Neural crest cell (in vitro differentiated cells): ENCODE measurements around the gene TAF4. TPM values are rescaled to one million over a fixed set of nuclear protein-coding genes. Genes with fewer than 3 reads are reported as not detected.

Experiments used
- DNase-seq: peaks from one replicate; pipeline ENCODE4 v3.0.0; 2021; ENCODE audit warnings: low read depth, mixed read lengths, low spot score
- H3K27ac Mint-ChIP-seq: one replicate; pipeline ENCODE4 v1.8.0; 2021; ENCODE audit warnings: mild to moderate bottlenecking, mixed read lengths; ENCODE audit not compliant: unreplicated experiment
- H3K27me3 Mint-ChIP-seq: 2 replicates; pipeline ENCODE4 v1.8.0; 2021; ENCODE audit warnings: low read depth, mild to moderate bottlenecking, mixed read lengths
- H3K36me3 Mint-ChIP-seq: 2 replicates; pipeline ENCODE4 v1.8.0; 2021; ENCODE audit warnings: low read depth, mild to moderate bottlenecking, mixed read lengths
- H3K4me1 Mint-ChIP-seq: 2 replicates; pipeline ENCODE4 v1.8.0; 2021; ENCODE audit warnings: mixed read lengths
- H3K4me3 Mint-ChIP-seq: one replicate; pipeline ENCODE4 v1.8.0; 2021; ENCODE audit warnings: mild to moderate bottlenecking, mixed read lengths
- H3K9me3 Mint-ChIP-seq: 2 replicates; pipeline ENCODE4 v1.8.0; 2021; ENCODE audit warnings: mixed read lengths
- CTCF ChIP-seq: fragments of 200-600 bp; sonication (generic); conservative IDR thresholded peaks from 2 replicates; pipeline ENCODE4 v1.5.0; 2021; ENCODE audit warnings: antibody characterized with exemption, mild to moderate bottlenecking
- total RNA-seq: library from RNA; stranded (reverse); gene quantifications from 2 replicates; pipeline ENCODE4 v1.2.1, GENCODE V29; 2021

The TAF4 gene
- total RNA-seq, 1 donor from 2014 or later: 33.6 TPM

GRCh38 chr20:62009869-62010445 lies 55.7 kb downstream of the TAF4 start:
- H3K36me3 Mint-ChIP-seq: peaks cover 5% of the 10 kb centered on the region
- no peak for TF ChIP-seq CTCF
- no peak overlapping the region for H3K4me3 Mint-ChIP-seq
- no peaks in the 10 kb centered on the region for H3K9me3 Mint-ChIP-seq
- no peaks in the 10 kb centered on the region for H3K27me3 Mint-ChIP-seq
- DNase-seq: no peak
- H3K27ac Mint-ChIP-seq: no peak overlapping the region
- no peaks in the 10 kb centered on the region for H3K4me1 Mint-ChIP-seq

DNA sequence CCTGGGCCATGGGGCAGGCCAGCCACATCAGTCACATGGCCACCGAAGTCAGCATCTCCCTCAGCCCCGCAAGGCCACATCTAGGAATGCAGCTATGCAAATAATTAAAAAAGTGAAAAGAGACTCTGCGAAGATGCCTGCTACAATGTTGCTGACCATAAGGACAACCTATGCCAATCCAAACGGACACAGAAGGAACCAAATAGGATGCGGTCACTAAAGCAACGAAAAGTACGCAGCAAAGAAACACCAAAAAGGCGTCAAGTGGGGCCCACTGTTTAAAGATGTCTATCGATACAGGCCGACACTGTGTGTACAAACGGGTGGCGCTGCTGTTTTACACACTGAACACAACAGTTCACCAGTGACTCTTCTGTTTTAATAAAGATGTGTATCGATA lies 56.4 kb downstream of the TAF4 start:
- TF ChIP-seq CTCF: no peak
- Mint-ChIP-seq H3K27ac (no peak overlapping the region), H3K36me3 (peaks cover 5% of the 10 kb centered on the region), H3K4me3 (no peak overlapping the region), H3K9me3 (no peaks in the 10 kb centered on the region), H3K27me3 (no peaks in the 10 kb centered on the region), H3K4me1 (no peaks in the 10 kb centered on the region)
- DNase-seq: no peak

GRCh38 chr20:62008643-62009183 lies 57.0 kb downstream of the TAF4 start:
- Mint-ChIP-seq H3K27me3 (no peaks in the 10 kb centered on the region), H3K4me3 (no peak overlapping the region), H3K36me3 (peaks cover 5% of the 10 kb centered on the region), H3K27ac (no peak overlapping the region), H3K9me3 (no peaks in the 10 kb centered on the region), H3K4me1 (no peaks in the 10 kb centered on the region)
- no peak for TF ChIP-seq CTCF
- DNase-seq: no peak

- no peak for DNase-seq
- Mint-ChIP-seq H3K9me3 (no peaks in the 10 kb centered on the region), H3K27ac (no peak overlapping the region), H3K4me3 (no peak overlapping the region), H3K27me3 (no peaks in the 10 kb centered on the region), H3K36me3 (peaks cover 7% of the 10 kb centered on the region), H3K4me1 (no peaks in the 10 kb centered on the region)
- TF ChIP-seq CTCF: no peak
Measured at GRCh38 chr20:62007127-62007647, 58.5 kb downstream of the TAF4 start.

DNA sequence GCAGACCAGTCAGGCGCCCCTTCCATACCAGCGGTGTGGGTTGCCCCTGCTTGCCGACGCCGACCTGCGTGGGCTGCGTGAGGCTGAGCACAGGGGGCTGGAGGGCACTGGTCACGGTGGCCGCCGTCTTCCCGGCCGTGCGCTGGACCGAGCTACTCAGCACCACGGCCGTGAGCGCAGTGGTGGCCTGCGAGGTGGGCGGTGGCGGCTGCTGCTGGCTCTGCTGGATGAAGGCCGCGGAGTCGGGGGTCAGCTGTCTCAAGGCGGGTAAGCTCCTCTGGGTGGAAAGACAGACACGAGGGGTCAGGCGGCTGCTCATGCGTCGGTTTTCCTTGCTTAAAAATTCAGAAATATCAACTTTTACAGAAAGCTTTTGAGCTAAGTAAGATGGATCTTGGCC lies 59.2 kb downstream of the TAF4 start:
- Mint-ChIP-seq H3K27me3 (no peaks in the 10 kb centered on the region), H3K36me3 (peaks cover 12% of the 10 kb centered on the region)

More for the DNA sequence above, 59.2 kb downstream of the TAF4 start:
- DNase-seq: no peak
- TF ChIP-seq CTCF: no peak
- Mint-ChIP-seq H3K9me3 (no peaks in the 10 kb centered on the region), H3K27ac (no peak overlapping the region), H3K4me1 (no peaks in the 10 kb centered on the region), H3K4me3 (no peak overlapping the region)
